Dedifferentiated amniotic fluid mesenchymal stem cell (primary cell): ENCODE results near the gene GATA5.

Experiments used
- DNase-seq: peaks from one replicate; pipeline ENCODE4 v3.0.0-alpha.2; 2016; ENCODE audit errors: extremely low spot score

GATA5 gene

GRCh38 chr20:62487561-62488354, 12.0 kb upstream of the GATA5 start:
- DNase-seq: no peak

- DNase-seq: no peak
Measured at GRCh38 chr20:62487118-62487517, 11.3 kb upstream of the GATA5 start.

DNA sequence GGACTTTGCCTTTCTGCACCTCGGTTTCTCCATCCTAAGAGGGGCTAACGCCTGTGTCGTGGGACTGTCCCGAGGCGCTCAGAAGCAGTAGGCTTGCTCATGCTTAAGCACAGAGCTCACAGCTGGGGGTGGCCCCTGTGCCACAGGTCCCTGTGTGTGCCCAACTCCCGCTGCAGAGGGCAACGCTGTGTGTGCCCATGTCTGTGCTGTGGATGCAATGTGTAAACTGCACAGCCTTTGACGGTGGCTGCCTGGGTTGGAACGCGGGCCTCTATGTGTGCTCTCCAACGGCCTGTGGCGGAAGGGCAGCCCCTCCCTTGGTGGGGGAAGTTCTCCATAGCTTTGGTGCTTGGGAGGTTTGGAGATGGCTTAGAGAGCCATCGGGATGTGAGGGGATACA, 10.7 kb upstream of the GATA5 start:
- no peak for DNase-seq

DNA sequence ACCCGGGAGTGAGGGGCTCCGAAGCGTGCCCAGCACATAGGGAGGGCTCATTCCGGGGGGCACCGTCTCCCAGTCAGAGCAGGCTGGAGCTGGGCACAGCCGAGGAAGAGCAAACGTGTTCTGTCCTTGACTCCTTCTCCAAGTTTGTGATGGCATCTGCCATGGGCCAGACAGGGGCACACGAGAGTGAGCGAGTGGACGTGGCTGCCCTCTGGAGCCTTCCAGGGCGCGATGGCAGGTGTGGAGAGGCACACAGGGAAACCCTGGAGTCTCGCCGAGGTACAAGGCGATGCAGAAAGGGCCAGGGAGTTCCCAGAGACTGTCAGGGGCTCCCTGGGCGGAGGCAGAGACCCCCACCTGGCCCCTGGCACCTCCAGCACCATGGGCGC, 9.9 kb upstream of the GATA5 start:
- DNase-seq: no peak

GRCh38 chr20:62485062-62485700, 9.4 kb upstream of the GATA5 start:
- DNase-seq: peak; percentile 20

DNA sequence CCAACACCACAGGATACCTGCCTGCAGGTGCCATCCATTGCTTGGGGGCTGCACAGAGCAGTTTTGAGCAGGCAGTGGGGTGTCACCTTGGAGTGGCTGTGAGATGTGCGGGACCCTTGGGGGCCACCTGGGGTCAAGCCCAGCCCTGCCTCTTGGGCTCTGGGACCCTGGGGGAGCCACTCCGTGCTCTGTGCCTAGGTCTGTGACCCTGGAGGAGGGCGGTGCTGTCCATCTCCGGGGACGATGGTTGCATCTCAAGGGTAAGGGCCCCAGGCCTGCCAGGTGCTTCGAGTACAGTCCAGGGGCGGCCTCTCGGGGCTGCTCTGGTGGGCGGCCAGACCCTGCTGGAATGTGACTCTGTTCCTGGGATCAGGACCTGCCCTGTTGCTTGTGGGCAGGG, 8.7 kb upstream of the GATA5 start:
- no peak for DNase-seq

GRCh38 chr20:62483613-62484458, 8.0 kb upstream of the GATA5 start:
- DNase-seq: no peak

DNA sequence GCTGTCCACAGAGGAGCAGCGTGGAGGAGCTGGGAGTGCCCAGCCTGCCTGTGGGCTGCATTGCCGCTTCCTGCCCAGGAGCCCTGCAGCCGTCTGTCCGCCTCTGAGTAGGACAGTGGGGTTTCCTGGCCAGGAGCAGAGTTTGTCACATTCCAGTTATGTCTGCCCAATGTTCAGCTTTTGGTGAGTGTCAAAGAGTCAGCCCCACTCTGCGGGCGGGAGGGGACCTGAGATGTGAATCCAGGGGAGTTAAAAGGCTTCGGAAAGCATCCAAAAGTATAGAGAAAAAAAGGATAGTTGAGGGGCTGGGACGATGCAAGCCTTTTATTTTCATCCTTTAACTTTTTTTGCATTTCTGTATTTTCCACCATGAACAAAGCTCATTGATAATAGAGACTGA, 7.2 kb upstream of the GATA5 start:
- DNase-seq: no peak

GRCh38 chr20:62482146-62482809, 6.5 kb upstream of the GATA5 start:
- DNase-seq: no peak

DNA sequence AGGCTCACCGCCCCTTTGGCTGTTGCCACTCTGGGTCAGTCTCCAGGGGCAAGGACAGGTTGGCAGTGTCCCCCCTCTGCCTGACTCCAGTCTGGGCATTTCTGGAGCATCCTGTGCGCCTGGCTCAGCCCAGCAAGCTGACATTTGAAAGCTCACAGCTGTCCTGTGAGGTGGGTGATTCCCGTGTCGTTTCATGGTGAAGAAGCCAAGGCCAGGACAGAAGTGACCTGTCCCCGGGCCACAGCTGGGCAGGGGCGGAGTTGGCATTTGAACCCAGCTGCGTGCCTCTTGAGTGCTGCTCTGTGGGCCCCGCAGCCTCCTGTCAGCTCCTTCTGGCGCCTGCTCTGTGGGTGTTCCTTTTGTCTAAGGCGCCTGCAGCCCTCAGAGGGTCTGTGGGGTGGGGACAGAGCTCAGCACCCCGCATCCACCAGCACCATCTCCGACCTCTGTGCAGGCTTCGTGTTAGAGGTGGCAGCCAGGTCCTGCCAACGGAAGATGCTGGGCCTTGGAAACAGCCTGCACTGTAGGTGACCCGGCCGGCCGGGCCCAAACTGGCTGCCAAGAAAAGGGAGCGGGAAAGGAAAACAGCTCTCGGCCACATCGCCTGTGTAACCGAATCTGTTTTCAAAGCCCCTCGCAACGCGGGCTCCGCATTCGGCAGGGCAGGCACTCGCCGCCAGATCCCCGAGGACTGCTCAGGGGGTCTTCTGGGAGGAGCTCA, 5.8 kb upstream of the GATA5 start:
- DNase-seq: no peak

DNA sequence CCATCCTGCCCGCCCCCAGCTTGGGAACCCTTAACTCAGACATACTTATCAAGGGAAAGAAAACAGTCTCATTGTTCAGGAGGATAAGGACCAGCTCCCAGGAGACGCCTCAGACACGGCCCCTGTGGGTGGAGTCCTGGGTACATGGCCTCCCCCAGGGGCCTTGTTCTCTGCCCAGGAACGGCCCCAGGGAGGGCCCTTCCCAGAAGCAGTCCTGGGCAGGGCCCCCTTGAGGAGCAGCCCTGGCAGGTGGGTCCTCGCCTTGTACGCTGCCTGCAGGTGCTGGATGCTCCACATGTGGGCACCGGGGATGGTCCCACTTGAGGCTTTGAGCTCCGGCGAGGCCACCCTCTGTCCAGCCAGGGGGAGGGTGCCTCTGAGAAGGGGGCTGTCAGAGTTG, 4.5 kb upstream of the GATA5 start:
- no peak for DNase-seq

DNA sequence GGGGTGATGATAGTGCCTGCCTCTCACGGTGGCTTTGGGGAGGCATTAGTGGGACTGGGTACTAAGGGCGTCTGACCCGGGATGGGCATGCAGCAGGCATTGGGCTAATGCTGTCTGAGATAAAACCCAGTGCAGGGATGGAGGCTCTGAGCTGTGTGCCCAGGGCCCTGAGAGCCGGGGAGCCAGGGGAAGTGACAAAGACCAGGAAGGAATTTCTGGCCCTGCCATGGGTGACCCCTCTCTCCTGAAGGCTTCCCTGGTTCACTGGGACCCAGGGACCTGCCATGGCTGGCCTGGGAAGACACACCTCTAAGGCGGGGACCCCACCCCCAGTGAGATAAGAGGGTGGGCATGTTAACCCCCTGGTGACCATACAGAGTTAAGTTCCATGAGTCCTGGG, 3.9 kb upstream of the GATA5 start:
- no peak for DNase-seq

- DNase-seq: no peak
Measured at GRCh38 chr20:62479156-62479555, 3.4 kb upstream of the GATA5 start.

GRCh38 chr20:62477669-62478455, 2.1 kb upstream of the GATA5 start:
- no peak for DNase-seq

GRCh38 chr20:62476056-62476838, 452 bp upstream of the GATA5 start:
- no peak for DNase-seq

GRCh38 chr20:62475027-62475771, 596 bp downstream of the GATA5 start:
- no peak for DNase-seq

- no peak for DNase-seq
Measured at GRCh38 chr20:62474604-62475026, 1.2 kb downstream of the GATA5 start.

DNA sequence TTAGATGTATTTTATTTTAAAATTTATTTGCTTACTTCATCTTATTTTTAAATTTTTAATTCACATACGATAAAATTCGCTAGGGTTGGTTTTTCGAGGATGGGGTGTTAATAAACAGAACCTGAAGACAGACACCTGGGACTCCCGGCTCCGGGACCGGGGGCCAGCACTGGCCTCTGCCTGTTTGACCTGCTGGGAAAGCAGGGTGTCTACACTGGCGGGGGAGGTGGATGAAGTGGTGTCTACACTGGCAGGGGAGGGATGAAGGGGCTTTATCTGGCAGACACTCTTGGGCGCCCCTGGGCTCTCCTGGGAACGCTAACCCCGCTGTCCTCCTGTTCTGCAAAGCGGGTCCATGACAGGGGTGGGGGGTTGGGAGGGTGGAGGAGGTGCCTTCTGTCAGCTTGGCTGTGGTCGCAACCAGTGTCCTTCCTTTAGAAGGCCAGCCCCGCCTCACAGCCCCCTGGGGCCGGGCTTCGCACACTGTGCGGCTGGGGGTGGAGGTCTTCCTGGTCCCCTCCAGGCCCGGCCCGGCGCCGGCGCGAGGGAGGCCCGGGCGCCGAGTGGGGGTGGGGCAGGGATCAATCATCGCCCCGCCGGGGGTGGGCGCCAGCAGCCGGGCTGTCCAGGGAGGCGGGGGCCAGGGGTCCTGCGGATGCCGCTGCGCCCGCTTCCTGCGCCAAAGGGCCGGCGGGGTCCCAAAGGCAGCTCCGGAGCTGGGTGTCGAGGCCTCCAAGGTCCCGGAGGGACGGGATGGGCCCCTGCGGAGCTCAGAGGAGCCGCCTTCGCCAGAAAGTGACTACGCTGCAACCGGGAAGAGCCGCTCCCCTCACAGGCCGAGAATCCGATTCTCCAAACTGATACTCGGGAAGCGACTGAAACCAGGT, 1.8 kb downstream of the GATA5 start:
- no peak for DNase-seq
